Prostate gland (tissue), 2 donors: ENCODE measurements around the gene CCDC149. TPM values are rescaled to one million over a fixed set of nuclear protein-coding genes. Genes with fewer than 3 reads are reported as not detected.

Source experiments
- DNase-seq: peaks from one replicate; pipeline ENCODE4 v3.0.0-alpha.2; 2019; ENCODE audit warnings: low spot score
- H3K27ac ChIP-seq, 2 donors: fragments of 200-600 bp; sonication (generic); 2 replicates each; pipeline ENCODE4 v1.5.1; 2017 to 2019
- H3K27me3 ChIP-seq: fragments of 200-600 bp; sonication (generic); replicated peaks from 2 replicates; pipeline ENCODE4 v1.5.1; 2019; ENCODE audit not compliant: insufficient read depth
- H3K36me3 ChIP-seq, 2 donors: fragments of 200-600 bp; sonication (generic); 1 replicate in 1 of 2; 2 replicates in 1 of 2; pipeline versions ENCODE4 v1.5.1 to v1.8.1; 2017 to 2019
- H3K4me1 ChIP-seq: fragments of 200-600 bp; sonication (generic); replicated peaks from 2 replicates; pipeline ENCODE4 v1.5.1; 2019
- H3K4me3 ChIP-seq, 2 donors: fragments of 200-600 bp; sonication (generic); 2 replicates each; pipeline ENCODE4 v1.5.1; 2017 to 2019
- H3K9me3 ChIP-seq: fragments of 200-600 bp; sonication (generic); 2 replicates; pipeline ENCODE4 v1.5.1; 2017
- CTCF ChIP-seq, 4 experiments: fragments of 200-600 bp in 2 of 4; fragments of 450-650 bp in 2 of 4; sonication (generic) in 2 of 4; IDR thresholded peaks; 1 replicate in 3 of 4; 2 replicates in 1 of 4; pipeline ENCODE4 v1.5.1; 2016 to 2019; ENCODE audit warnings: antibody characterized with exemption in 4 of 4, mild to moderate bottlenecking in 2 of 4, moderate library complexity in 2 of 4
- POLR2A ChIP-seq: fragments of 450-650 bp; IDR thresholded peaks from one replicate; pipeline ENCODE4 v1.6.1; 2016; ENCODE audit warnings: antibody characterized with exemption, mild to moderate bottlenecking
- POLR2AphosphoS5 ChIP-seq: sonication (generic); formaldehyde crosslinking; IDR thresholded peaks from one replicate; pipeline ENCODE4 v1.6.1; 2017; ENCODE audit warnings: antibody characterized with exemption
- WGBS: methylation state at CpG from one replicate; pipeline ENCODE4 v1.1.5; 2018; 5-methylcytosine and 5-hydroxymethylcytosine counted together
- intact Hi-C: fragments of 100-400 bp; cut with DNase I; formaldehyde crosslinking; loops from one replicate; pipeline ENCODE4 v1.14.2; 2022
- total RNA-seq, 2 donors: library from RNA; depleted of rRNA; stranded (reverse); fragments of >200 nt; gene quantifications; one replicate each; pipeline ENCODE4 v1.1.0, GENCODE V29; 2016

Gene CCDC149
- total RNA-seq, 2 donors from 2014 or later, result 14.0 to 19.6 TPM

GRCh38 chr4:24934311-24934710 lies 21.5 kb upstream of the CCDC149 start:
- DNase-seq, result no peak
- no peak overlapping the region for H3K4me3 ChIP-seq
- TF ChIP-seq CTCF (IDR thresholded peaks at IDR 0.05) (no peak), POLR2AphosphoS5 (no peak), POLR2A (no peak)
- no peaks in the 10 kb centered on the region for H3K9me3 ChIP-seq
- no peak overlapping the region for H3K27ac ChIP-seq
- H3K36me3 ChIP-seq, result no peaks in the 10 kb centered on the region
- intact Hi-C loops, result no loop called here
- no peaks in the 10 kb centered on the region for H3K4me1 ChIP-seq
- no peaks in the 10 kb centered on the region for H3K27me3 ChIP-seq

GRCh38 chr4:24933684-24934275 lies 20.9 kb upstream of the CCDC149 start:
- Histone ChIP-seq H3K36me3 (no peaks in the 10 kb centered on the region), H3K27me3 (no peaks in the 10 kb centered on the region), H3K4me3 (no peak overlapping the region), H3K9me3 (no peaks in the 10 kb centered on the region), H3K27ac (no peak overlapping the region), H3K4me1 (no peaks in the 10 kb centered on the region)
- no peak for DNase-seq
- intact Hi-C loops, result no loop called here
- 64% methylated on average over 1 of the region's 1 CpG for WGBS
- TF ChIP-seq POLR2AphosphoS5 (no peak), CTCF (IDR thresholded peaks at IDR 0.05) (no peak)

GRCh38 chr4:24932515-24933225 lies 19.8 kb upstream of the CCDC149 start:
- no peak overlapping the region for H3K4me3 ChIP-seq
- H3K36me3 ChIP-seq, result no peaks in the 10 kb centered on the region
- H3K9me3 ChIP-seq, result no peaks in the 10 kb centered on the region
- no peak overlapping the region for H3K27ac ChIP-seq
- no peaks in the 10 kb centered on the region for H3K4me1 ChIP-seq
- H3K27me3 ChIP-seq, result no peaks in the 10 kb centered on the region
- TF ChIP-seq CTCF (IDR thresholded peaks at IDR 0.05) (no peak), POLR2AphosphoS5 (no peak), POLR2A (no peak)
- DNase-seq, result no peak
- intact Hi-C loops, result no loop called here
- 52% methylated on average over 2 of the region's 2 CpGs for WGBS

- TF ChIP-seq CTCF (IDR thresholded peaks at IDR 0.05) (no peak), POLR2AphosphoS5 (no peak), POLR2A (no peak)
- no peak overlapping the region for H3K4me3 ChIP-seq
- H3K9me3 ChIP-seq, result no peaks in the 10 kb centered on the region
- no peaks in the 10 kb centered on the region for H3K4me1 ChIP-seq
- H3K36me3 ChIP-seq, result no peaks in the 10 kb centered on the region
- intact Hi-C loops, result no loop called here
- DNase-seq, result no peak
- H3K27me3 ChIP-seq, result no peaks in the 10 kb centered on the region
- WGBS, result 75% methylated on average over 1 of the region's 1 CpG
- H3K27ac ChIP-seq, result no peak overlapping the region
These were observed 17.3 kb upstream of the CCDC149 start for GRCh38 chr4:24930151-24930550.

- no peaks in the 10 kb centered on the region for H3K27me3 ChIP-seq
- H3K9me3 ChIP-seq, result no peaks in the 10 kb centered on the region
- H3K4me1 ChIP-seq, result no peaks in the 10 kb centered on the region
- DNase-seq, result no peak
- no peak overlapping the region for H3K27ac ChIP-seq
- intact Hi-C loops, result no loop called here
- TF ChIP-seq POLR2A (no peak), POLR2AphosphoS5 (no peak), CTCF (IDR thresholded peaks at IDR 0.05) (no peak)
- H3K36me3 ChIP-seq, result no peaks in the 10 kb centered on the region
- WGBS, result 84% methylated on average over 2 of the region's 2 CpGs
- H3K4me3 ChIP-seq, result no peak overlapping the region
These were observed 15.9 kb upstream of the CCDC149 start for GRCh38 chr4:24928708-24929107.
